HT1080 (cell line): Measurements from ENCODE around the gene PBX2. TPM values are rescaled to one million over a fixed set of nuclear protein-coding genes. Genes with fewer than 3 reads are reported as not detected.
"Not testable (repeated sequence)": the region's sequence is repeated elsewhere in the genome, so short reads cannot be mapped to it uniquely, and the experiment has no call there.

ENCODE experiments used
- DNase-seq: peaks from one replicate; pipeline ENCODE4 v3.0.0-alpha.2; 2015; ENCODE audit warnings: low read depth
- total RNA-seq: library from RNA; depleted of rRNA; stranded (reverse); fragments of >200 nt; shearing (Covaris generic); gene quantifications from 2 replicates; pipeline ENCODE4 v1.2.3, GENCODE V29; 2014

The PBX2 gene
- total RNA-seq, 1 experiment from 2014 or later: 31.4 TPM

GRCh38 chr6:32187725-32188380 is 2.1 kb downstream of the PBX2 start:
- not testable (repeated sequence) for DNase-seq

DNA sequence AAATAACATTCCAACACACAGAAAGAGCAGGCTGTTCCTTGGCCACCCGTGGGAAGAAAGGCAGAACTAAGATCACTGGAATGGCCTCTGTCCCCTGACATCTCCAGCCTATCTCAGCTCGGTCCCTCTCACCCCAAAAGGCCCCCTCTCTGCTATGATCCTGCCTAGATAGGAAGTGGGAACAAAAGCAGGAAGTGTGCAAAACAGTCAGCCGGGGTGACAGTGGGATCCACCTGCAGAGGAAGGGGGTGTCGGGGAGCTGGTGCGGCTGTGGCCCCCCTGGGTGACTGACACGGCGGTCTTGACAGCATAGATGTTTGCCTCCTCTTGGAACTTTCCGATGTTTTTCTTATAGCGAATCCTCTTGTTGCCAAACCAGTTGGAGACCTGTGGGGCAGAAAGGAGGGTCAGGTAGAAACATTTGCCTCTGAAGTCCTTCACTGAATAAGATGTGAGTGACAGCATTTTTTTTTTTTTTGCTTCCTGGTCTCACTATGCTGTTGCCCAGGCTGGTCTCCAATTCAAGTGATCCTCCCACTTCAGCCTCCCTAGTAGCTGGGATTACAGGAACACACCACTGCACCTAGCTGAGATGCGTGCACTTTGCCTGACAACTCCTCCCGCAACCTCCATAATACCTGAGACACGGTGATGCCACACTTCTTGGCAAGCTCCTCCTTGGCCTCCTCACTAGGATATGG is 2.8 kb downstream of the PBX2 start:
- no peak for DNase-seq

- not testable (repeated sequence) for DNase-seq
Observed at GRCh38 chr6:32186151-32186840, 3.7 kb downstream of the PBX2 start.

GRCh38 chr6:32185681-32186131 is 4.3 kb downstream of the PBX2 start:
- peak; percentile 72 for DNase-seq

GRCh38 chr6:32184084-32184640 is 5.8 kb downstream of the PBX2 start, which contains the start of gene AGER:
AGER (minus strand) TSS chr6:32184253; CDS start chr6:32184222, 31 bp downstream.
- no peak for DNase-seq

DNA sequence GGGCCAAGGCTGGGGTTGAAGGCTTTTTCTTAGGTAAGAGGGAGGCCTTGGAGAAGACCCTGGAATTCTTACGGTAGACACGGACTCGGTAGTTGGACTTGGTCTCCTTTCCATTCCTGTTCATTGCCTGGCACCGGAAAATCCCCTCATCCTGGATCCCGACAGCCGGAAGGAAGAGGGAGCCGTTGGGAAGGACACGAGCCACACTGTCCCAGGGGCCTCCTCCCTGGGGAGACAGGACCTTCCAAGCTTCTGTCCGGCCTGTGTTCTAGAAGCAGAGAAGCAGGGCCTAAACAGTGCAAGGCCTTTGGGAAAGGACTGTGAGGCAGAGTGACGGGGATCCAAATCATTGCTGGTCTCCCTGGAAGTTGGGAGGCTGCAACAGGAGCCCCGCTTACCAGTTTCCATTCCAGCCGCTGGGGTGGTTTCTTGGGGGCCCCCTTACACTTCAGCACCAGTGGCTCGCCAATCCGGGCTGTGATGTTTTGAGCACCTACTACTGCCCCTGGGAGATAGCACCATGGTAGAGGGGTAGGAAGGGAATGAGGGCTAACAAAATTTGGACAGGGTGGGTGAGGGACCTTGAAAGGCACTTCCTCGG is 6.4 kb downstream of the PBX2 start:
- no peak for DNase-seq

DNA sequence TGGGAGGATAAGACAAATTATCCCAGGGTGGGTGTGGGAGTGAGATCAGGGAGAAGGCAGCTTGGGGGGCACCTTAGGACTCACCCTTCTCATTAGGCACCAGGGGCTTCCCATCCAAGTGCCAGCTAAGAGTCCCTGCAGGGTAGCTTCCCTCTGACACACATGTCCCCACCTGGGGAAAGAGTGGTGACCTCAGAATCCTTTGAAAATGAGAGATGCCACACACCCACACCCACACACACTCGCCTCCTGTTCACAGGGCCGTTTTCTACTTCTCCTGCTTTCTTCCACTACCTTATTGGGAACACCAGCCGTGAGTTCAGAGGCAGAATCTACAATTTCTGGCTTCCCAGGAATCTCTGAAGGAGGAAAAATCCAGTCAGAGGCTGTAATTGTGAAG is 7.0 kb downstream of the PBX2 start:
- no peak for DNase-seq

DNA sequence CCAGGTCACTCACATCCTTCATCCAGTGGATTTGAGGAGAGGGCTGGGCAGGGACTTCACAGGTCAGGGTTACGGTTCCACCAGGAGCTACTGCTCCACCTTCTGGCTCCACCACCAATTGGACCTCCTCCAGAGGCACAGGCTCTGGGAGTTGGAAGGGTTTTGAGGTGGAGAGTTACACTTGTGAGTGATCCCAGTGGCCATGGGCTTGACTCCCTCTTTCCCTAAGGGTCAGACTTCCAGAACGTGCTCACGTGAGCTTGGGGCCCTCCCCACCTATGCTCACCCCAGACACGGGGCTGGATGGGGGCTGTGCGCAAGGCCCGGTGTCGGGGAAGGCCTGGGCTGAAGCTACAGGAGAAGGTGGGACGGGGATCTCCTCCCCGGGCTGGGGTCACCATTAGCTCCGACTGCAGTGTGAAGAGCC is 7.4 kb downstream of the PBX2 start:
- no peak for DNase-seq

- DNase-seq: no peak
Observed at GRCh38 chr6:32181915-32182529, 8.0 kb downstream of the PBX2 start.

DNA sequence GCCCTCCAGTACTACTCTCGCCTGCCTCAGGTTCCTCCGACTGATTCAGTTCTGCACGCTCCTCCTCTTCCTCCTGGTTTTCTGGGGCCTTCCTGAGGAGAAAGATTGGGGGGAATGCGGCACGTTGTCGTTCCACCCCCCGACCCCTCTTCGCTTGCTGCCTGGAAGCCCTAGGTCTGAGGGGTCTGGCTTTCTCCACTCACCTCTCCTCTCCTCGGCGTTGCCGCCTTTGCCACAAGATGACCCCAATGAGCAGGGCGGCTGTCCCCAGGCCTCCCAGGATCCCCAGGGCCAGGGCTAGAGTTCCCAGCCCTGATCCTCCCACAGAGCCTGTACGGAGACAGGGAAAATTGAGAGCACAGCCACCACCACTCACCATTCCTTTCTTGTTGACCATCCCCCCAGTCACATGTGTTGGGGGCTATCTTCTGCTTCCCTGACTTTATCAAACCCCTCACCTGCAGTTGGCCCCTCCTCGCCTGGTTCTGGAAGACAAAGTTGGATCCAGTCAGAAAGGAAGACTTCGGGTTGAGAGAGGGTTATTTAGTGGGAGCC is 8.8 kb downstream of the PBX2 start:
- no peak for DNase-seq

- DNase-seq: no peak
Observed at GRCh38 chr6:32179766-32180405, 10.1 kb downstream of the PBX2 start.

DNA sequence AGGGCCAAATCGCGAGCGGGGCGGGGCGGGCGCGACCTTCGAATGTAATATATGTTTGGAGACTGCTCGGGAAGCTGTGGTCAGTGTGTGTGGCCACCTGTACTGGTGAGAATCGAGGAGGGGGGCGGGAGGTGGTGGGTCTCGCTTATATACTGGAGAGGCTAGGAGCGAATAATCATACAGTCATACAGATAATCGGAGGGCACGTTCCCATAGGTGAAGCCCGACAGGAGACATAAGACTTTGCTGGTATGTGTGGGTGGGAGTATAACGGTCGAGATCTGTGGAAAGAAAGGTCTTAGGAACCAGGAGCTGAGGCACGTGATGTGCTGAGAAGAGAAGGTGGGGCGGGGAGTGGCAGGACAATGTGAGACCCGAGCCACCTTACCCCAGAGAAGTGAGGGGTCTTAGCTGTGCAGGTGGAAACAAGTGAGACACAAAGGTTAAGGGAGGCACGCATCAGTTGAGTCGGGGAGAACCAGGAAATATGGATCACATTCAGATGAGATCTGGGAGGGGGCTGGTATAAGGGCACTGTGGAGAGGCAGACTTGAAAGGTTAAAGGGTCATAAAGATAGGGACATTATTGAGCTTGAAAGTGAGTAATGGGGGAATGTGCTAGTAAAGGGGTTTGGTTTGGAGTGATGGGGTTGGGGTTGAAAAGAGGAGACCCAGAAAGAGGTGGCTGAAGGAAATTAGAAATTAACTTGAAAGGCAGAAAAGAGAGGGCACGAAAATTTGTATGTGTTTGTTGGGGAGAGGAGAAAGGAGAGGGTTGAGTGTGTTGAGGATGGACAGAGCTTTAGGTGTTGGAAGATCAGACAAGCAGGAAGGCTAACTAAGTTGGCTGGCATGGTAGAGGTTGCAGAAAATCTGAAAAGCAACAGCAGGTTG is 11.2 kb downstream of the PBX2 start:
- no peak for DNase-seq

GRCh38 chr6:32177788-32178546 is 12.0 kb downstream of the PBX2 start, which contains the start of gene RNF5:
RNF5 (plus strand) TSS chr6:32178405; CDS start chr6:32178512, 107 bp downstream.
- DNase-seq: peak; percentile 100

DNA sequence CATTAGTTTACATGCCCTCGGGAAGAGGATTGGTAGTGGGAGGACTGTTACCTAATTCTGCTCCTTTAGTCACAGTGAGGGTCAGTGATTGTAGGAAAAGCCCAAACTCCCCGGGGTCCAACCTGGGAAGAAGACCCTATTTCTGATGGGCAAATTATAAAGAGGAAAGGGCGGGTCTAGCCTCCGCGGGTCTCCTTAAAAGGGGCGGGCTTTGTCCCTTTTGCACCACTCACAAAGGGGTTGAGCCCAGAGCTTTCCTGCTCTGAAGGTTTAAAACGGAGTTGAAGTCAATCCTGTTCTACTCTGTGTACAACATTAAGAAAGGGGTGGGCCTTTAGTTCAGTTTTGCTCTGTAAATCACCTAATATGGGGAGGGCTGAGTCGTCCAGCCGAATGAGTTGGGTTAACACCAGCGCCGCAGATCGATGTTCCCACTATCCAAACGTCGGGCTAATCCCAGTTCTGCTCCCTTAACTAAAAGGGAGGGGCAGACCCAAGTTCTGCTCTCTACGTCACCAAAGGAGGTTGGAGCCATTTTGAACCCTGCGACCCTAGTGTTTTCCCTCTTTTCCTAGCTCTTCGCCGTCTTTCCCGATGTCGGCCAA is 12.7 kb downstream of the PBX2 start:
- DNase-seq: peak; percentile 71

- DNase-seq: peak; percentile 69
Observed at GRCh38 chr6:32176476-32177182, 13.4 kb downstream of the PBX2 start.

GRCh38 chr6:32175711-32176475 is 14.1 kb downstream of the PBX2 start, which contains the start of gene AGPAT1:
AGPAT1 (minus strand) TSS chr6:32176084; CDS start chr6:32171496, 4,588 bp downstream.
- DNase-seq: peak; percentile 97
